HepG2 (cell line): ENCODE data around the gene HCFC1R1. TPM values are rescaled to one million over a fixed set of nuclear protein-coding genes. Genes with fewer than 3 reads are reported as not detected.

Source experiments
- CHD4 ChIP-seq: fragments of 200-600 bp; sonication (generic); IDR thresholded peaks from 2 replicates; pipeline ENCODE4 v1.7.0; 2017; ENCODE audit warnings: mild to moderate bottlenecking, low read length, borderline replicate concordance
- EEA1 ChIP-seq: sonication (generic); formaldehyde crosslinking; IDR thresholded peaks from 2 replicates; pipeline ENCODE4 v1.5.1; 2020; ENCODE audit warnings: mild to moderate bottlenecking, missing genetic modification reagents, borderline replicate concordance
- EED ChIP-seq: sonication (generic); formaldehyde crosslinking; IDR thresholded peaks from 2 replicates; pipeline ENCODE4 v1.5.0; 2020; ENCODE audit warnings: mild to moderate bottlenecking, missing genetic modification reagents
- IKZF4 ChIP-seq: sonication (generic); formaldehyde crosslinking; IDR thresholded peaks from 2 replicates; pipeline ENCODE4 v1.5.1; 2020; ENCODE audit warnings: borderline replicate concordance, mild to moderate bottlenecking, low read depth, missing genetic modification reagents; ENCODE audit errors: not compliant biosample characterization
- KAT7 ChIP-seq: IDR thresholded peaks from 2 replicates; pipeline ENCODE4 v1.6.1; 2018; ENCODE audit warnings: borderline replicate concordance, missing compliant biosample characterization
- MTA1 ChIP-seq: sonication (generic); formaldehyde crosslinking; IDR thresholded peaks from 2 replicates; pipeline ENCODE4 v1.4.0; 2020; ENCODE audit warnings: missing genetic modification reagents, mild to moderate bottlenecking, borderline replicate concordance
- MTA3 ChIP-seq: sonication (generic); formaldehyde crosslinking; IDR thresholded peaks from 2 replicates; pipeline ENCODE4 v1.4.0; 2020; ENCODE audit warnings: missing genetic modification reagents
- NR2F6 ChIP-seq, 2 experiments: IDR thresholded peaks; 2 replicates each; pipeline ENCODE4 v1.6.1; 2016; ENCODE audit warnings: antibody characterized with exemption in 1 of 2, mild to moderate bottlenecking in 1 of 2
- ZBTB20 ChIP-seq: sonication (generic); formaldehyde crosslinking; IDR thresholded peaks from 2 replicates; pipeline ENCODE4 v1.8.1; 2023; ENCODE audit warnings: missing genetic modification reagents, low read depth, mild to moderate bottlenecking, borderline replicate concordance
- ZBTB7B ChIP-seq: sonication (generic); formaldehyde crosslinking; IDR thresholded peaks from 2 replicates; pipeline ENCODE4 v1.4.0; 2020; ENCODE audit warnings: missing genetic modification reagents
- ZNF292 ChIP-seq: sonication (generic); formaldehyde crosslinking; IDR thresholded peaks from 2 replicates; pipeline ENCODE4 v1.8.1; 2022; ENCODE audit warnings: mild to moderate bottlenecking, low read depth, missing genetic modification reagents, borderline replicate concordance
- ZNF33B ChIP-seq: sonication (generic); formaldehyde crosslinking; IDR thresholded peaks from 2 replicates; pipeline ENCODE4 v1.5.1; 2020; ENCODE audit warnings: mild to moderate bottlenecking, missing genetic modification reagents
- ZNF546 ChIP-seq: sonication (generic); formaldehyde crosslinking; conservative IDR thresholded peaks from 2 replicates; pipeline ENCODE4 v1.8.1; 2023; ENCODE audit warnings: mild to moderate bottlenecking, missing genetic modification reagents
- polyA plus RNA-seq, 8 experiments: library from polyadenylated mRNA; depleted of rRNA in 3 of 8; stranded (reverse) in 7 of 8; unstranded in 1 of 8; fragments of >200 nt; fragmentation: Illumina TruSeq in 4 of 8; extraction: Trizol in 4 of 8; gene quantifications; 2 replicates each; pipeline versions ENCODE4 v1.2.1 to v1.2.3, GENCODE V29; 2011 to 2016; ENCODE audit warnings: low read depth in 4 of 8, missing spikeins in 1 of 8, mixed read lengths in 1 of 8; ENCODE audit not compliant: insufficient read depth in 1 of 8
- total RNA-seq, 5 experiments: library from RNA; depleted of rRNA; stranded (reverse); fragments of >200 nt; fragmentation: Illumina TruSeq; extraction: Trizol; gene quantifications; 2 replicates each; pipeline ENCODE4 v1.2.3, GENCODE V29; 2016; ENCODE audit warnings: low read depth in 1 of 5
- TF ChIP-seq, protein P1 (sequence below): sonication (generic); formaldehyde crosslinking; IDR thresholded peaks from 2 replicates; pipeline ENCODE4 v1.5.1; 2020; ENCODE audit warnings: mild to moderate bottlenecking, missing genetic modification reagents, borderline replicate concordance
- TF ChIP-seq, protein P2 (sequence below): sonication (generic); formaldehyde crosslinking; IDR thresholded peaks from 2 replicates; pipeline ENCODE4 v1.5.1; 2020; ENCODE audit warnings: mild to moderate bottlenecking, moderate library complexity, missing genetic modification reagents
- TF ChIP-seq, protein P3 (sequence below): sonication (generic); formaldehyde crosslinking; conservative IDR thresholded peaks from 2 replicates; pipeline ENCODE4 v1.8.1; 2023; ENCODE audit warnings: missing genetic modification reagents
- TF ChIP-seq, protein P4 (sequence below), 2 experiments: fragments of 450-650 bp in 1 of 2; sonication (generic) in 1 of 2; formaldehyde crosslinking; IDR thresholded peaks; 2 replicates each; pipeline versions ENCODE4 v1.5.0 to v1.8.0; 2020 to 2022; ENCODE audit warnings: mild to moderate bottlenecking in 1 of 2, missing genetic modification reagents in 1 of 2

The HCFC1R1 gene
- total and polyA plus RNA-seq, 2 of the 13 experiments (the other 11 are each of a cell fraction or from before 2014, with no cell fraction given) = 13.8 to 16.1 TPM

DNA sequence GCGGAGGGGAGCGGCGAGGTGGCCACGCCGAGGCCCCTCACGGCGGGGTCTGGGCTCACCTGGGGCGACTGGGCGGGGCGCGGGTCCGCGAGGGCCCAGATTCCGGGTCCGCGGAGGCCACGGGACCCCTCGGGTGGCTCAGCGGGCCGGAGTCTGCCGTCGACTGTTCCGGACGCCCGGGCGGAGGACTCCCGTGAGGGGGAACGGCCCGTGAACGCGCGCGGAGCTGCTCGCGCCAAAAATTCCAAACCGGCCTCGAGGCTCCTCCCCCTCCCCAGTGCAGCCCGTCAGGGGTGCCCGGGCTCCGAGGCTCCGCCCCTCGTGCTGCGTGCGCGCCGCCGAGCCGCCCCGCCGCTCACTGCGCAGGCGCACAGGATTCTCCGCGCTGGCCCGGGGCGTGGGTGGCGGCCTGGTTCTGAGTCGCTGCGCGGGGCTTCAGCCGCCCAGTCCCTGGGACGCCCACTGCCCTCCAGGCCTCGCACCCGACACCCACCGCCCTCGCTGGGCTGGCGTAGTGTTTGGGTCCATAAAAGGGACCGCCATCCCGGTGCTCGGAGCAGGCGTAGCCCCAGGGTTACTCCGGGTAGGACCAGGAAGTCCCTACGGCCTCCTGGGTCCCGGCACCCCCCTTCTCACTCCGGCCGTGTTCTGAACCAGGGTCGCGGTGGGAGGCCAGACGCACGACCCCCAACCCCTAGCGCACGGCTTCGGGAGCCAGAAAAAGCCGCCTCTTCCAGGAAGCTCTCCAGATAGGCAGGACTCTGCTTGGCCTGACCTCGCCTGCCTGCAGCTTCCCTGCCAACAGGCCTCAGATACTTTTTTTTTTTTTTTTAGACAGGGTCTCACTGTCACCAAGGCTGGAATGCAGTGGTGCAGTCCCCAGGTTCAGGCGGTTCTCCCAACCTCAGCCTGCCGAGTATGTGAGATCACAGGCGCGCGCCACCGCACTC lies 43.2 kb downstream of the HCFC1R1 start, which contains the start of gene PKMYT1 (continued):
- TF ChIP-seq, protein P1, sequence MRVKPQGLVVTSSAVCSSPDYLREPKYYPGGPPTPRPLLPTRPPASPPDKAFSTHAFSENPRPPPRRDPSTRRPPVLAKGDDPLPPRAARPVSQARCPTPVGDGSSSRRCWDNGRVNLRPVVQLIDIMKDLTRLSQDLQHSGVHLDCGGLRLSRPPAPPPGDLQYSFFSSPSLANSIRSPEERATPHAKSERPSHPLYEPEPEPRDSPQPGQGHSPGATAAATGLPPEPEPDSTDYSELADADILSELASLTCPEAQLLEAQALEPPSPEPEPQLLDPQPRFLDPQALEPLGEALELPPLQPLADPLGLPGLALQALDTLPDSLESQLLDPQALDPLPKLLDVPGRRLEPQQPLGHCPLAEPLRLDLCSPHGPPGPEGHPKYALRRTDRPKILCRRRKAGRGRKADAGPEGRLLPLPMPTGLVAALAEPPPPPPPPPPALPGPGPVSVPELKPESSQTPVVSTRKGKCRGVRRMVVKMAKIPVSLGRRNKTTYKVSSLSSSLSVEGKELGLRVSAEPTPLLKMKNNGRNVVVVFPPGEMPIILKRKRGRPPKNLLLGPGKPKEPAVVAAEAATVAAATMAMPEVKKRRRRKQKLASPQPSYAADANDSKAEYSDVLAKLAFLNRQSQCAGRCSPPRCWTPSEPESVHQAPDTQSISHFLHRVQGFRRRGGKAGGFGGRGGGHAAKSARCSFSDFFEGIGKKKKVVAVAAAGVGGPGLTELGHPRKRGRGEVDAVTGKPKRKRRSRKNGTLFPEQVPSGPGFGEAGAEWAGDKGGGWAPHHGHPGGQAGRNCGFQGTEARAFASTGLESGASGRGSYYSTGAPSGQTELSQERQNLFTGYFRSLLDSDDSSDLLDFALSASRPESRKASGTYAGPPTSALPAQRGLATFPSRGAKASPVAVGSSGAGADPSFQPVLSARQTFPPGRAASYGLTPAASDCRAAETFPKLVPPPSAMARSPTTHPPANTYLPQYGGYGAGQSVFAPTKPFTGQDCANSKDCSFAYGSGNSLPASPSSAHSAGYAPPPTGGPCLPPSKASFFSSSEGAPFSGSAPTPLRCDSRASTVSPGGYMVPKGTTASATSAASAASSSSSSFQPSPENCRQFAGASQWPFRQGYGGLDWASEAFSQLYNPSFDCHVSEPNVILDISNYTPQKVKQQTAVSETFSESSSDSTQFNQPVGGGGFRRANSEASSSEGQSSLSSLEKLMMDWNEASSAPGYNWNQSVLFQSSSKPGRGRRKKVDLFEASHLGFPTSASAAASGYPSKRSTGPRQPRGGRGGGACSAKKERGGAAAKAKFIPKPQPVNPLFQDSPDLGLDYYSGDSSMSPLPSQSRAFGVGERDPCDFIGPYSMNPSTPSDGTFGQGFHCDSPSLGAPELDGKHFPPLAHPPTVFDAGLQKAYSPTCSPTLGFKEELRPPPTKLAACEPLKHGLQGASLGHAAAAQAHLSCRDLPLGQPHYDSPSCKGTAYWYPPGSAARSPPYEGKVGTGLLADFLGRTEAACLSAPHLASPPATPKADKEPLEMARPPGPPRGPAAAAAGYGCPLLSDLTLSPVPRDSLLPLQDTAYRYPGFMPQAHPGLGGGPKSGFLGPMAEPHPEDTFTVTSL = 0 out of 2 replicates have a peak, but pooled peaks have one; percentile 51
- TF ChIP-seq, protein P2, sequence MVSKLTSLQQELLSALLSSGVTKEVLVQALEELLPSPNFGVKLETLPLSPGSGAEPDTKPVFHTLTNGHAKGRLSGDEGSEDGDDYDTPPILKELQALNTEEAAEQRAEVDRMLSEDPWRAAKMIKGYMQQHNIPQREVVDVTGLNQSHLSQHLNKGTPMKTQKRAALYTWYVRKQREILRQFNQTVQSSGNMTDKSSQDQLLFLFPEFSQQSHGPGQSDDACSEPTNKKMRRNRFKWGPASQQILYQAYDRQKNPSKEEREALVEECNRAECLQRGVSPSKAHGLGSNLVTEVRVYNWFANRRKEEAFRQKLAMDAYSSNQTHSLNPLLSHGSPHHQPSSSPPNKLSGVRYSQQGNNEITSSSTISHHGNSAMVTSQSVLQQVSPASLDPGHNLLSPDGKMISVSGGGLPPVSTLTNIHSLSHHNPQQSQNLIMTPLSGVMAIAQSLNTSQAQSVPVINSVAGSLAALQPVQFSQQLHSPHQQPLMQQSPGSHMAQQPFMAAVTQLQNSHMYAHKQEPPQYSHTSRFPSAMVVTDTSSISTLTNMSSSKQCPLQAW (CRISPR knock-in tag) = no peak
- TF ChIP-seq ZNF33B (peak; percentile 56; the same call in 1 of the 2 replicates), EEA1 (CRISPR knock-in tag) (peak; percentile 58; the same call in 1 of the 2 replicates), CHD4 (no peak), IKZF4 (CRISPR knock-in tag) (peak; percentile 67), NR2F6 (IDR thresholded peaks at IDR 0.05) (no peak; the same call in 1 of the 2 replicates), NR2F6 (CRISPR knock-in tag; IDR thresholded peaks at IDR 0.05) (no peak; the same call in 1 of the 2 replicates), MTA1 (CRISPR knock-in tag) (0 out of 2 replicates have a peak, but pooled peaks have one; percentile 44), MTA3 (no peak), ZBTB7B (CRISPR knock-in tag) (peak; percentile 26; the same call in 1 of the 2 replicates), ZBTB20 (CRISPR knock-in tag) (no peak), ZNF546 (CRISPR knock-in tag) (0 out of 2 replicates have a peak, but pooled peaks have one; percentile 29), EED (0 out of 2 replicates have a peak, but pooled peaks have one; percentile 19), KAT7 (no peak; the same call in 1 of the 2 replicates), ZNF292 (no peak)
- TF ChIP-seq, protein P3, sequence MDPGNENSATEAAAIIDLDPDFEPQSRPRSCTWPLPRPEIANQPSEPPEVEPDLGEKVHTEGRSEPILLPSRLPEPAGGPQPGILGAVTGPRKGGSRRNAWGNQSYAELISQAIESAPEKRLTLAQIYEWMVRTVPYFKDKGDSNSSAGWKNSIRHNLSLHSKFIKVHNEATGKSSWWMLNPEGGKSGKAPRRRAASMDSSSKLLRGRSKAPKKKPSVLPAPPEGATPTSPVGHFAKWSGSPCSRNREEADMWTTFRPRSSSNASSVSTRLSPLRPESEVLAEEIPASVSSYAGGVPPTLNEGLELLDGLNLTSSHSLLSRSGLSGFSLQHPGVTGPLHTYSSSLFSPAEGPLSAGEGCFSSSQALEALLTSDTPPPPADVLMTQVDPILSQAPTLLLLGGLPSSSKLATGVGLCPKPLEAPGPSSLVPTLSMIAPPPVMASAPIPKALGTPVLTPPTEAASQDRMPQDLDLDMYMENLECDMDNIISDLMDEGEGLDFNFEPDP (CRISPR knock-in tag) = peak; percentile 91; the same call in 1 of the 2 replicates
- TF ChIP-seq, protein P4, sequence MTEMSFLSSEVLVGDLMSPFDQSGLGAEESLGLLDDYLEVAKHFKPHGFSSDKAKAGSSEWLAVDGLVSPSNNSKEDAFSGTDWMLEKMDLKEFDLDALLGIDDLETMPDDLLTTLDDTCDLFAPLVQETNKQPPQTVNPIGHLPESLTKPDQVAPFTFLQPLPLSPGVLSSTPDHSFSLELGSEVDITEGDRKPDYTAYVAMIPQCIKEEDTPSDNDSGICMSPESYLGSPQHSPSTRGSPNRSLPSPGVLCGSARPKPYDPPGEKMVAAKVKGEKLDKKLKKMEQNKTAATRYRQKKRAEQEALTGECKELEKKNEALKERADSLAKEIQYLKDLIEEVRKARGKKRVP (CRISPR knock-in tag; IDR thresholded peaks at IDR 0.05) = no peak
